ENCODE data around the gene MAML3.

Gene MAML3

GRCh38 chr4:139799615-139800014, 354.4 kb downstream of the MAML3 start:
- DNase-seq: no peak

GRCh38 chr4:139798456-139798855, 355.5 kb downstream of the MAML3 start:
- no peak for DNase-seq

GRCh38 chr4:139797287-139797686, 356.7 kb downstream of the MAML3 start:
- no peak for DNase-seq

GRCh38 chr4:139795527-139796314, 358.3 kb downstream of the MAML3 start:
- DNase-seq: no peak

- no peak for DNase-seq
Observed at GRCh38 chr4:139794158-139794954, 359.6 kb downstream of the MAML3 start.

GRCh38 chr4:139791681-139792080, 362.3 kb downstream of the MAML3 start:
- peak; percentile 50 for DNase-seq

- DNase-seq: no peak
Observed at GRCh38 chr4:139790291-139790690, 363.7 kb downstream of the MAML3 start.

- no peak for DNase-seq
Observed at GRCh38 chr4:139789096-139789654, 364.8 kb downstream of the MAML3 start.

GRCh38 chr4:139786494-139787354, 367.3 kb downstream of the MAML3 start:
- DNase-seq: peak; percentile 14

- DNase-seq: no peak
Observed at GRCh38 chr4:139785356-139785755, 368.6 kb downstream of the MAML3 start.

- no peak for DNase-seq
Observed at GRCh38 chr4:139783741-139784484, 370.1 kb downstream of the MAML3 start.

- DNase-seq: no peak
Observed at GRCh38 chr4:139782926-139783522, 371.0 kb downstream of the MAML3 start.

GRCh38 chr4:139781066-139781465, 372.9 kb downstream of the MAML3 start:
- DNase-seq: no peak

- no peak for DNase-seq
Observed at GRCh38 chr4:139779691-139780090, 374.3 kb downstream of the MAML3 start.

GRCh38 chr4:139777757-139778156, 376.2 kb downstream of the MAML3 start:
- no peak for DNase-seq

- no peak for DNase-seq
Observed at GRCh38 chr4:139776235-139776634, 377.7 kb downstream of the MAML3 start.

- DNase-seq: no peak
Observed at GRCh38 chr4:139774759-139775487, 379.1 kb downstream of the MAML3 start.

- DNase-seq: peak; percentile 18
Observed at GRCh38 chr4:139773560-139774318, 380.2 kb downstream of the MAML3 start.

GRCh38 chr4:139770361-139770760, 383.6 kb downstream of the MAML3 start:
- DNase-seq: no peak

- DNase-seq: no peak
Observed at GRCh38 chr4:139769364-139769763, 384.6 kb downstream of the MAML3 start.

Data from NCI-H146 (cell line).